Adrenal gland (tissue), 5 donors: ENCODE results near the gene STAT5B.

Source experiments
- POLR2A ChIP-seq, 2 donors: fragments of 450-650 bp; IDR thresholded peaks; one replicate each; pipeline ENCODE4 v1.6.1; 2017; ENCODE audit warnings: antibody characterized with exemption in 2 of 2, mild to moderate bottlenecking in 2 of 2, moderate library complexity in 1 of 2
- TF ChIP-seq, protein P1 (sequence below), 6 experiments: fragments of 450-650 bp in 4 of 6; fragments of 200-600 bp in 2 of 6; sonication (generic) in 1 of 6; IDR thresholded peaks; 1 replicate in 5 of 6; 2 replicates in 1 of 6; pipeline versions ENCODE4 v1.5.1 to v1.8.0; 2016 to 2021; ENCODE audit warnings: antibody characterized with exemption in 6 of 6, mild to moderate bottlenecking in 2 of 6, moderate library complexity in 1 of 6
- donor health status: DM: no; HTN: no; CAD: no.

DNA sequence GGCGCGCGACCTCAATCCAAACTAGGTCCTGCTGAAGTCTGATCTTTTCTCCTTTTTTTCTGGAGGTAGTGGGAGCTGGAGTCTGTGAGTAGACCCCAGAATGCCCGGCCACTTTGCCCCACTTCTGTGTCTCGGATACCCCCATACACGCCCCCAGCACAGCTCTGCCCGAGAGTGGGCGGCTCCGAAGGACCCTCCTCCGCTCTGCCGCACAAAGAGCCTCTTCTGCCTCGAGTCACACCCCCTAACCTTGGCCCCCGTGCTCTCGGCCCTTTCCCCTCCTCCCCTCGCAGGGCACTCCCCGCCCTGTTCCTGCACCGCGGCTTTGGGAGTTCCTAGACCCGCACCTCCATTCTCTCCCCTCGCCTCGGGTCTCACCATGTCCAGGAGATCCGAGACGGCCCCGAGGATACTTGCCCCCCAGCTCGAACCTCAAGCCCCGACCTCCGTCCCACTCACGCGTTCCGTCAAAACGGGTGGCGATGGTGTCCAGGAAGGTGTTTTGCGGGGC lies 95.7 kb downstream of the STAT5B start:
- TF ChIP-seq, protein P1, sequence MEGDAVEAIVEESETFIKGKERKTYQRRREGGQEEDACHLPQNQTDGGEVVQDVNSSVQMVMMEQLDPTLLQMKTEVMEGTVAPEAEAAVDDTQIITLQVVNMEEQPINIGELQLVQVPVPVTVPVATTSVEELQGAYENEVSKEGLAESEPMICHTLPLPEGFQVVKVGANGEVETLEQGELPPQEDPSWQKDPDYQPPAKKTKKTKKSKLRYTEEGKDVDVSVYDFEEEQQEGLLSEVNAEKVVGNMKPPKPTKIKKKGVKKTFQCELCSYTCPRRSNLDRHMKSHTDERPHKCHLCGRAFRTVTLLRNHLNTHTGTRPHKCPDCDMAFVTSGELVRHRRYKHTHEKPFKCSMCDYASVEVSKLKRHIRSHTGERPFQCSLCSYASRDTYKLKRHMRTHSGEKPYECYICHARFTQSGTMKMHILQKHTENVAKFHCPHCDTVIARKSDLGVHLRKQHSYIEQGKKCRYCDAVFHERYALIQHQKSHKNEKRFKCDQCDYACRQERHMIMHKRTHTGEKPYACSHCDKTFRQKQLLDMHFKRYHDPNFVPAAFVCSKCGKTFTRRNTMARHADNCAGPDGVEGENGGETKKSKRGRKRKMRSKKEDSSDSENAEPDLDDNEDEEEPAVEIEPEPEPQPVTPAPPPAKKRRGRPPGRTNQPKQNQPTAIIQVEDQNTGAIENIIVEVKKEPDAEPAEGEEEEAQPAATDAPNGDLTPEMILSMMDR (IDR thresholded peaks at IDR 0.05), result no peak
- no peak for TF ChIP-seq POLR2A (IDR thresholded peaks at IDR 0.05)
